NCI-H526 treated with DMSO at 0.1 percent for 48 hours (cell line): Measurements from ENCODE around the gene ZKSCAN4.

Source experiments
- DNase-seq: peaks from one replicate; lab custom pipeline; 2025; lab: John Stamatoyannopoulos, UW

Gene ZKSCAN4

GRCh38 chr6:28208111-28208659 is 43.9 kb downstream of the ZKSCAN4 start:
- DNase-seq = no peak

DNA sequence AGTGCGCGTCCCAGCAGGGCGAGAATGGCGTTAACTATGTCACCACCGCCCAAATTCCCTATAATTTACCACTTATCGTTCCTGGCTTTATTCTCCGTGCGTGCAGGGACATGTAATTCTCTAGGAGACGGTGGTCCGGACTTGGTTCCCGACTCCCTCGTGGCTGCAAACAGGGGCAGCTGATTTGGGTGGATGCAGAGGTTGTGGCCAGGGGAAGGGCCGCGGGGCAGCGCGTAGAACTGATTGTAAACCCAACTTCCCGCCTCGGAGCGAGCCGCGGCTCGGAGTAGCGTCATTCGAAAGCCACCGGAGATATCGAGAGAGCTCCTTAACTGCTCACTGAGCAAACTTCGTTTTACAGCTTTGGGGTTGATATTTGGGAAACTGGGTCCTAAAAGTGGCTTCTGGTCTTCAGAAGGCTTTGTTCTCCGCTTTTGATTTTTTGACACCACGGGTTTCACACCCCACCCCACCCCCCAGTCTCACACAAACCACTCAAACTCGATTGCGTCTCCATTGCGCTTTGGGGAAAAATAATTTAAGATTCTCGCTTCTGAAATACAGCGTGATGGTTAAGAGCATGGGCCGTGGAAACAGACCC is 44.5 kb downstream of the ZKSCAN4 start:
- no peak for DNase-seq

DNA sequence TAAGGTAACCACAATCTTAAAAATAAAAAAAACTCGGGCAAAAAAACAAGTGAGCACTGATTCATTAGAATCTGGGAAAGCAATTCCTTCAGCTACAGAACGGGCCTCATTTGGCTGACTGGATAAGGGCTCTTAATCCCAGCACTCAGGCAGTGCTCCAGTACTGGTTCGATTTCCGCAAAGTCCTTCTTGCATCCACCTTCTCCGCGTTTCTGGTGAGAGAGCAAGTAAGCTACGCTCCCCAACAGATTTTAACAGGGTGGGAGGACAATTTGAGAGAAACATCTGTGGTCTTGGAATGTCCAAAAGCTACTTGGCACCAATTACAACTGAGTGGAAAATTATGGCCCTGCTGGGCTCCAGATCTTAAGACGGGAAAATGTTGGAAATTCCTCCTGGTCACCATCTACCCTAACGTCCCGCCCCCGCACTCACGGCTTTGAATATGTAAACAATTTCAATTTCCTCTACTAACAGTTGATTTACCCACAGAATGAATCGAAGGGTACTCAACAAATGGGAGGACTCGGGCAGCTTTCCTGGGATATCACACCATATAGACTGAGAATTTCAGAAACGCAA is 45.0 kb downstream of the ZKSCAN4 start:
- no peak for DNase-seq

DNA sequence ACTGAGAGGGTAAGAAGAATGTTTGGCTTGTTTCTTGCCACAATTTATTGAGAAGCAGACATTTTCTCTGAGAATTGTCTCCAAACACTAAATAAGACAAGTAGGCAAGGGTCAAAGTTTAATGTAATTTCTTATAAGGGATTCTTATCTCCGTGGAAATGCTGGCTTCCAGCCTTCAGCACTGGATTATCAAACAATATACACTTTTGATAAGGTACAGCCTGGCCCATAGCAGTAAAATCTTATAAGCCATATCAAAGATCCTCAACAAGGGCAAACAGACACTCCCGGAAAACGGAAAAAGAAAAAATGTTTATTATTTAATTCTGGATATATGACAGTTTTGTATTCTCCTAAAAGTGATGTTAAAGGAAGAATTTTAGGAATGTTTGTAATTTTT is 45.5 kb downstream of the ZKSCAN4 start:
- no peak for DNase-seq

DNA sequence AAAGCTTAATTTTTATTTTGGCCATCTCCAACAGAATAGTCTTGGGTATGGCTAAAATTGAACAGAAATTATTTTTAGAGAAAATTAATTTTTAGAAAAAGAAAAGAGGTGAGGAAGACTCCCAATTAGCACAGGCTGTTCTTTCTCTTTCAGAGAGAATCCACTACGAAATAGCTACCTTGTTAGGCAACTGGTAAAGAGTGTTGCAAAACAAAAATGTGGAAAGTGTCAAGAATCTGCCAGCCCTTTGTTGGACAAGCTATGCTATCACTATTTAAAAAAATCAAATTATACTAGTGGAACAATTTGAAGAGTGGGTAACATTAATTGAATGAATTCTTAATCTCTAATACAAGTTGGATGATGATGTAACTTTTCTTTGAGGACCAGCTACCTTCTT is 46.2 kb downstream of the ZKSCAN4 start:
- no peak for DNase-seq

DNA sequence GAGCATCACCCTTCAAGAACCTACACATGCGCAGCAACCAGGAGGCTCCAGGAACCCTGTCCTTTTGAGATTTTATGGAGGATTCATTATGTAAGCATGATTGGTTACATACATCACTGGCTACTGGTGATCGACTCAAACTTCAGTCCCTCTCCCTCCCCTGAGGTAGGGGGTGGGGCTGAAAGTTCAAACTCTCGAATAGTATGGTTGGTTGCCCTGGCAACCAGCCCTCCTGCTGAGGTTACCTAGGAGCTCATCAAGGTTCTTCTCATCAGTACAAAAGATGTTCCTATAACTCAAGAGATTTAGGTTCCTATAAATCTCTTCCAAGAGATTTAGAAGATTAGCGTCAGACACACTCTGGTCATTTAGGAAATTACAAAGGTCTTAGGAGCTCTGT is 48.9 kb downstream of the ZKSCAN4 start:
- DNase-seq = no peak

GRCh38 chr6:28200020-28200419 is 52.0 kb downstream of the ZKSCAN4 start:
- DNase-seq = no peak
